H1 (cell line): ENCODE results near the gene SASH3. TPM values are rescaled to one million over a fixed set of nuclear protein-coding genes. Genes with fewer than 3 reads are reported as not detected.

Experiments
- CTCF ChIA-PET: fragments of 300-600 bp; sonication (Branson Sonifier 250); formaldehyde crosslinking; loops from one replicate; lab custom pipeline; 2021; ENCODE audit not compliant: partially characterized antibody; lab: Charles Lee
- POLR2A ChIA-PET: fragments of 300-600 bp; sonication (Branson Sonifier 250); formaldehyde crosslinking; loops from one replicate; lab custom pipeline; 2021; ENCODE audit warnings: inconsistent platforms; ENCODE audit not compliant: partially characterized antibody; lab: Charles Lee
- DNase-seq, 2 experiments: peaks; one replicate each; pipeline versions ENCODE4 v3.0.0 to v3.0.0-alpha.2; 2010 to 2022; ENCODE audit warnings: low spot score in 2 of 2, low read depth in 1 of 2, mixed read lengths in 1 of 2
- FAIRE-seq: peaks from 2 replicates; lab custom pipeline; 2011; peaks lifted over from hg19 to GRCh38; lab: Jason Lieb, UNC
- H2AFZ ChIP-seq: 2 replicates; pipeline ENCODE4 v1.8.1; 2012; ENCODE audit warnings: low read length, inconsistent platforms
- H2AK5ac ChIP-seq: 2 replicates; pipeline ENCODE4 v1.6.1; 2013; ENCODE audit warnings: low read depth, low read length
- H2BK120ac ChIP-seq: replicated peaks from 2 replicates; pipeline ENCODE3; 2013; ENCODE audit warnings: low read depth, low read length, inconsistent platforms
- H2BK12ac ChIP-seq: 2 replicates; pipeline ENCODE4 v1.6.1; 2013; ENCODE audit warnings: low read depth, low read length
- H2BK15ac ChIP-seq: 2 replicates; pipeline ENCODE4 v1.6.1; 2013; ENCODE audit warnings: low read length
- H2BK20ac ChIP-seq: 2 replicates; pipeline ENCODE4 v1.6.1; 2013; ENCODE audit warnings: low read length
- H2BK5ac ChIP-seq: 2 replicates; pipeline ENCODE4 v1.6.1; 2013; ENCODE audit warnings: low read depth, low read length
- H3K14ac ChIP-seq: 2 replicates; pipeline ENCODE4 v1.6.1; 2013; ENCODE audit warnings: inconsistent platforms; ENCODE audit not compliant: insufficient read length
- H3K18ac ChIP-seq: 2 replicates; pipeline ENCODE4 v1.6.1; 2013; ENCODE audit warnings: low read length; ENCODE audit errors: extremely low read depth
- H3K23ac ChIP-seq: 2 replicates; pipeline ENCODE4 v1.6.1; 2013; ENCODE audit warnings: inconsistent platforms; ENCODE audit not compliant: insufficient read length
- H3K23me2 ChIP-seq: 2 replicates; pipeline ENCODE4 v1.6.1; 2013; ENCODE audit warnings: low read depth, low read length
- H3K27ac ChIP-seq: 2 replicates; pipeline ENCODE4 v1.6.1; 2011; ENCODE audit warnings: low read depth, low read length, inconsistent platforms
- H3K27me3 ChIP-seq, 4 experiments: replicated peaks in 1 of 4; 1 replicate in 1 of 4; 2 replicates in 3 of 4; pipeline versions ENCODE4 v1.6.1 to v1.8.1; 2011 to 2013; ENCODE audit warnings: low read length in 3 of 4, mild to moderate bottlenecking in 3 of 4, inconsistent platforms in 2 of 4, mixed read lengths in 2 of 4, moderate library complexity in 1 of 4; ENCODE audit not compliant: control insufficient read depth in 3 of 4, insufficient read depth in 3 of 4; ENCODE audit errors: extremely low read depth in 1 of 4
- H3K36me3 ChIP-seq, 4 experiments: 2 replicates each; pipeline versions ENCODE4 v1.6.1 to v1.8.1; 2011 to 2013; ENCODE audit warnings: mild to moderate bottlenecking in 4 of 4, low read length in 3 of 4, moderate library complexity in 2 of 4, control low read depth in 1 of 4, inconsistent platforms in 1 of 4; ENCODE audit not compliant: insufficient read depth in 4 of 4, control insufficient read depth in 2 of 4
- H3K4ac ChIP-seq: replicated peaks from 2 replicates; pipeline ENCODE3; 2013; ENCODE audit warnings: low read length, low read depth, mixed read lengths, inconsistent platforms; ENCODE audit not compliant: insufficient read length
- H3K4me1 ChIP-seq, 4 experiments: replicated peaks in 1 of 4; 1 replicate in 1 of 4; 2 replicates in 3 of 4; pipeline versions ENCODE4 v1.6.1 to v1.8.1; 2011 to 2013; ENCODE audit warnings: low read length in 3 of 4, inconsistent platforms in 2 of 4, mixed read lengths in 1 of 4; ENCODE audit not compliant: insufficient read depth in 4 of 4, control insufficient read depth in 3 of 4
- H3K4me2 ChIP-seq, 2 experiments: 2 replicates each; pipeline versions ENCODE4 v1.6.1 to v1.8.1; 2011 to 2013; ENCODE audit warnings: low read depth in 2 of 2, low read length in 2 of 2, control low read depth in 1 of 2, inconsistent platforms in 1 of 2, mild to moderate bottlenecking in 1 of 2; ENCODE audit not compliant: insufficient read depth in 1 of 2
- H3K4me3 ChIP-seq, 4 experiments: fragments of 200-600, 300-600 bp in 1 of 4; sonication (generic), shearing (Covaris generic), sonication (Bioruptor Twin) in 1 of 4; 2 replicates each; pipeline versions ENCODE4 v1.5.1 to v1.8.1; 2011 to 2016; ENCODE audit warnings: low read length in 4 of 4, low read depth in 3 of 4, control low read depth in 2 of 4, inconsistent platforms in 2 of 4, mild to moderate bottlenecking in 2 of 4, mixed read lengths in 1 of 4, moderate library complexity in 1 of 4; ENCODE audit not compliant: insufficient read depth in 2 of 4; ENCODE audit errors: extremely low read depth in 1 of 4
- H3K56ac ChIP-seq: replicated peaks from 2 replicates; pipeline ENCODE3; 2013; ENCODE audit warnings: low read depth, mild to moderate bottlenecking, mixed read lengths, low read length, inconsistent platforms; ENCODE audit not compliant: insufficient read length
- H3K79me1 ChIP-seq: 2 replicates; pipeline ENCODE4 v1.6.1; 2013; ENCODE audit warnings: low read depth, low read length, control low read depth
- H3K79me2 ChIP-seq, 2 experiments: 2 replicates each; pipeline versions ENCODE4 v1.6.1 to v1.8.1; 2012 to 2013; ENCODE audit warnings: low read length in 2 of 2, mild to moderate bottlenecking in 2 of 2, inconsistent platforms in 1 of 2; ENCODE audit not compliant: insufficient read depth in 2 of 2, control insufficient read depth in 1 of 2
- H3K9ac ChIP-seq, 4 experiments: replicated peaks in 1 of 4; 1 replicate in 1 of 4; 2 replicates in 3 of 4; pipeline versions ENCODE4 v1.6.1 to v1.8.1; 2011 to 2013; ENCODE audit warnings: low read depth in 3 of 4, low read length in 3 of 4, control low read depth in 2 of 4, mild to moderate bottlenecking in 2 of 4, moderate library complexity in 2 of 4, inconsistent platforms in 1 of 4; ENCODE audit errors: extremely low read depth in 1 of 4
- H3K9me3 ChIP-seq, 2 experiments: 2 replicates each; pipeline versions ENCODE4 v1.6.1 to v1.8.1; 2012 to 2013; ENCODE audit warnings: mild to moderate bottlenecking in 2 of 2, moderate library complexity in 2 of 2, control low read depth in 1 of 2, inconsistent platforms in 1 of 2, low read depth in 1 of 2, low read length in 1 of 2, mixed read lengths in 1 of 2; ENCODE audit not compliant: insufficient read depth in 2 of 2
- H4K20me1 ChIP-seq, 2 experiments: replicated peaks in 1 of 2; 2 replicates each; pipeline versions ENCODE3 to v1.8.1; 2011 to 2013; ENCODE audit warnings: inconsistent platforms in 2 of 2, low read length in 2 of 2, mild to moderate bottlenecking in 1 of 2; ENCODE audit not compliant: insufficient read depth in 2 of 2, control insufficient read depth in 1 of 2
- H4K5ac ChIP-seq: 2 replicates; pipeline ENCODE4 v1.6.1; 2013; ENCODE audit warnings: low read length, low read depth, mixed read lengths, inconsistent platforms; ENCODE audit not compliant: insufficient read length
- H4K8ac ChIP-seq: 2 replicates; pipeline ENCODE4 v1.8.0; 2013; ENCODE audit warnings: mild to moderate bottlenecking, moderate library complexity, low read length, inconsistent platforms; ENCODE audit not compliant: insufficient read depth; ENCODE audit errors: extremely low read depth
- H4K91ac ChIP-seq: replicated peaks from 2 replicates; pipeline ENCODE3; 2013; ENCODE audit warnings: low read length, mixed read lengths, inconsistent platforms; ENCODE audit not compliant: insufficient read length
- ASH2L ChIP-seq: fragments of 200-600, 300-600 bp; sonication (generic); IDR thresholded peaks from one replicate; pipeline ENCODE4 v1.7.1; 2017; ENCODE audit warnings: low read length
- BCL11A ChIP-seq, 2 experiments: IDR thresholded peaks; one replicate each; pipeline ENCODE4 v1.6.1; 2011; ENCODE audit warnings: low read depth in 2 of 2, low read length in 2 of 2, mild to moderate bottlenecking in 2 of 2
- CBX5 ChIP-seq: fragments of 300-800, 300-1000 bp; sonication (generic); IDR thresholded peaks from 2 replicates; pipeline ENCODE4 v1.7.1; 2016; ENCODE audit warnings: antibody characterized with exemption, low read length, low read depth
- CBX8 ChIP-seq: fragments of 300-800, 300-1000 bp; sonication (generic); IDR thresholded peaks from 2 replicates; pipeline ENCODE4 v1.7.1; 2016; ENCODE audit warnings: low read depth, low read length, borderline replicate concordance
- CTCF ChIP-seq, 3 experiments: IDR thresholded peaks; 1 replicate in 2 of 3; 2 replicates in 1 of 3; pipeline versions ENCODE4 v1.5.1 to v1.6.1; 2011; ENCODE audit warnings: low read length in 3 of 3, mild to moderate bottlenecking in 3 of 3, inconsistent platforms in 2 of 3, low read depth in 1 of 3, moderate library complexity in 1 of 3; ENCODE audit not compliant: insufficient read depth in 1 of 3; ENCODE audit errors: control extremely low read depth in 1 of 3
- E2F6 ChIP-seq: IDR thresholded peaks from 2 replicates; pipeline ENCODE4 v1.6.1; 2012; ENCODE audit warnings: inconsistent platforms
- EP300 ChIP-seq, 2 experiments: IDR thresholded peaks; 1 replicate in 1 of 2; 2 replicates in 1 of 2; pipeline ENCODE4 v1.6.1; 2011 to 2012; ENCODE audit warnings: low read depth in 2 of 2, low read length in 2 of 2, mild to moderate bottlenecking in 2 of 2, borderline replicate concordance in 1 of 2, inconsistent platforms in 1 of 2, moderate library complexity in 1 of 2
- JUN ChIP-seq: IDR thresholded peaks from 2 replicates; pipeline ENCODE4 v1.6.1; 2011; ENCODE audit warnings: low read depth, mild to moderate bottlenecking, improper control_type of control experiment, low read length
- NANOG ChIP-seq: IDR thresholded peaks from 2 replicates; pipeline ENCODE4 v1.6.1; 2011; ENCODE audit warnings: low read length, low read depth, mild to moderate bottlenecking, inconsistent platforms; ENCODE audit not compliant: insufficient read depth, poor library complexity, severe bottlenecking
- RXRA ChIP-seq: IDR thresholded peaks from 2 replicates; pipeline ENCODE4 v1.6.1; 2011; ENCODE audit warnings: low read depth, mild to moderate bottlenecking, low read length, moderate library complexity; ENCODE audit not compliant: insufficient read depth
- TEAD4 ChIP-seq: IDR thresholded peaks from 2 replicates; pipeline ENCODE4 v1.6.1; 2012; ENCODE audit warnings: low read depth, low read length, inconsistent platforms, mixed read lengths
- WGBS, 2 experiments: shearing (Covaris generic) in 1 of 2; methylation state at CpG; one replicate each; pipeline versions ENCODE4 v1.1.6 to v1.1.7; 2013 to 2015; ENCODE audit warnings: low lambda C conversion rate in 2 of 2, mixed read lengths in 2 of 2, inconsistent platforms in 1 of 2, low coverage in 1 of 2, missing lambda C conversion rate in 1 of 2; ENCODE audit not compliant: insufficient replicate concordance in 2 of 2, insufficient coverage in 1 of 2, insufficient read length in 1 of 2; ENCODE audit errors: extremely low coverage in 1 of 2, missing lambda C conversion rate in 1 of 2; 5-methylcytosine and 5-hydroxymethylcytosine counted together
- polyA plus RNA-seq, 7 experiments: library from polyadenylated mRNA; depleted of rRNA in 3 of 7; stranded (reverse) in 5 of 7; unstranded in 2 of 7; fragments of >200 nt in 5 of 7; fragments of 200-250 nt in 2 of 7; gene quantifications; 1 replicate in 5 of 7; 2 replicates in 1 of 7; 4 replicates in 1 of 7; pipeline versions ENCODE4 v1.2.1 to v1.2.3, GENCODE V29; 2011 to 2013; ENCODE audit warnings: missing spikeins in 2 of 7, mixed read lengths in 2 of 7
- total RNA-seq: library from RNA; stranded (reverse); fragmentation: NEBNext Ultra II Directional; extraction: Animal tissue kit (Norgen Biotek cat#: 25700); gene quantifications from 2 replicates; pipeline ENCODE4 v1.2.1, GENCODE V29; 2021

Gene SASH3
- total and polyA plus RNA-seq, 2 of the 8 experiments (the other 6 are each of a cell fraction or from before 2014, with no cell fraction given): not detected

- H4K91ac ChIP-seq: no peak overlapping the region
- H3K4me1 ChIP-seq: no peaks in the 10 kb centered on the region
- POLR2A ChIA-PET: interaction anchor here (1.8 kb wide), 1 partner anchor 17 kb away, joined by 3 read pairs; no protein-coding TSS in a partner anchor
- H3K56ac ChIP-seq: no peak overlapping the region
- no peak overlapping the region for H3K27ac ChIP-seq
- H3K9ac ChIP-seq: no peak overlapping the region
- FAIRE-seq: no peak
- H4K8ac ChIP-seq: no peak overlapping the region
- no peaks in the 10 kb centered on the region; a peak in 3 of 8 replicates for H3K36me3 ChIP-seq
- no peak overlapping the region for H3K4me2 ChIP-seq
- no peaks in the 10 kb centered on the region for H3K27me3 ChIP-seq
- H2AK5ac ChIP-seq: no peak overlapping the region
- no peak overlapping the region for H2BK120ac ChIP-seq
- no peaks in the 10 kb centered on the region for H3K23me2 ChIP-seq
- no peak overlapping the region for H2AFZ ChIP-seq
- no peak overlapping the region for H3K23ac ChIP-seq
- no peak overlapping the region for H3K4ac ChIP-seq
- H4K20me1 ChIP-seq: no peaks in the 10 kb centered on the region
- no peaks in the 10 kb centered on the region for H3K9me3 ChIP-seq
- H2BK15ac ChIP-seq: no peak overlapping the region
- no peak overlapping the region for H3K18ac ChIP-seq
- H3K79me1 ChIP-seq: no peaks in the 10 kb centered on the region; the same call in 1 of the 2 replicates
- H3K4me3 ChIP-seq: no peak overlapping the region
- no peak overlapping the region for H3K14ac ChIP-seq
- peaks cover 0 to 7% of the 10 kb centered on the region in 2 experiments; a peak in 1 of 4 replicates for H3K79me2 ChIP-seq
- no peak overlapping the region for H2BK12ac ChIP-seq
- H2BK20ac ChIP-seq: no peak overlapping the region
- H2BK5ac ChIP-seq: no peak overlapping the region
- DNase-seq: no peak
- WGBS, 2 experiments: 100% methylated on average over 2 of the region's 4 CpGs; no CpG with 5 or more reads in 1 of the 2 experiments
- CTCF ChIA-PET: no interaction called here
- H4K5ac ChIP-seq: no peak overlapping the region
- no peak for TF ChIP-seq CBX8
- TF ChIP-seq E2F6: no peak
- no peak for TF ChIP-seq TEAD4
- TF ChIP-seq BCL11A (IDR thresholded peaks at IDR 0.05; ENCODE audit: low read depth in 2 of 2, low read length in 2 of 2): no peak
- no peak for TF ChIP-seq NANOG
- no peak for TF ChIP-seq RXRA
- no peak for TF ChIP-seq EP300 (IDR thresholded peaks at IDR 0.05; ENCODE audit: borderline replicate concordance in 1 of 2, low read depth in 2 of 2, low read length in 2 of 2)
- TF ChIP-seq CTCF (IDR thresholded peaks at IDR 0.05; ENCODE audit: control extremely low read depth in 1 of 3, insufficient read depth in 1 of 3, low read depth in 1 of 3, low read length in 3 of 3): no peak
- no peak for TF ChIP-seq CBX5
- TF ChIP-seq ASH2L: no peak
- TF ChIP-seq JUN: no peak
These were observed 50.7 kb downstream of the SASH3 start for GRCh38 chrX:129830494-129830893.
